Measurements from ENCODE around the gene GGCT.

DNA sequence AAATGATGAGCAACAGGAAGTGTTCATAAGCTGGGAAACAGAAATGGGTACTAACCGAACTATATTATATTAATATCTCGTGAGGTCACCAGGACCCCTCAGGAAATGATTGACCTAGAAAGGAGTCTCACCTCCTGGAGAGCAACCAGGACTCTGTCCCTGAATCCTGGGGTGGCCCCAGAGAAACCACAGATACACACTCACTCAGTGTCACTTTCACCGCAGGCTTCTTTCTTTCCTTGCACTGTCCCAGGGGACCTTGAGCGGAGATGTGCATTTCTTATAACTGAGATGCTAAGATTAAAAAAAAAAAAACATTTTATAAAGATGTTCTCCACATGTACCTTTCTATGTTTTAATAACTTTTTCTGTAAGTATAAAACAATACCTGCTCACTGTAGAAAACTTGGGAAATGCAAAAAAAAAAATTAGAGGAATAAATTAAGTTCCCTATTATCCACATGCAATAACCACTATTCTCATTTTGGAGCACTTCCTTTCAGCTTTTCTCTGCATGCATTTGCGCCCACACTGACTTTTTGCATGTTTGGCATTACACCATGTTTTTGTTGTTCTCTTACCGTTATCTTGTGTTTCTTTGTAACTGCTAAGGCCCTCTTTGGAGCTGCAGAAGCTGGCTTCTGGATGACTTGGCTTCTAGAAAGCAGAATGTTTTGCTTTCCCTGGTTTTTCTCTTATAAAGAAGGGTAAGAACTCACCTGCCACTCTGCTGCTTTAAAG is 41.1 kb downstream of the GGCT start:
- TF ChIP-seq, protein P1, sequence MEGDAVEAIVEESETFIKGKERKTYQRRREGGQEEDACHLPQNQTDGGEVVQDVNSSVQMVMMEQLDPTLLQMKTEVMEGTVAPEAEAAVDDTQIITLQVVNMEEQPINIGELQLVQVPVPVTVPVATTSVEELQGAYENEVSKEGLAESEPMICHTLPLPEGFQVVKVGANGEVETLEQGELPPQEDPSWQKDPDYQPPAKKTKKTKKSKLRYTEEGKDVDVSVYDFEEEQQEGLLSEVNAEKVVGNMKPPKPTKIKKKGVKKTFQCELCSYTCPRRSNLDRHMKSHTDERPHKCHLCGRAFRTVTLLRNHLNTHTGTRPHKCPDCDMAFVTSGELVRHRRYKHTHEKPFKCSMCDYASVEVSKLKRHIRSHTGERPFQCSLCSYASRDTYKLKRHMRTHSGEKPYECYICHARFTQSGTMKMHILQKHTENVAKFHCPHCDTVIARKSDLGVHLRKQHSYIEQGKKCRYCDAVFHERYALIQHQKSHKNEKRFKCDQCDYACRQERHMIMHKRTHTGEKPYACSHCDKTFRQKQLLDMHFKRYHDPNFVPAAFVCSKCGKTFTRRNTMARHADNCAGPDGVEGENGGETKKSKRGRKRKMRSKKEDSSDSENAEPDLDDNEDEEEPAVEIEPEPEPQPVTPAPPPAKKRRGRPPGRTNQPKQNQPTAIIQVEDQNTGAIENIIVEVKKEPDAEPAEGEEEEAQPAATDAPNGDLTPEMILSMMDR (IDR thresholded peaks at IDR 0.05; ENCODE audit: low read depth, low read length), result no peak
- TF ChIP-seq, protein P2, sequence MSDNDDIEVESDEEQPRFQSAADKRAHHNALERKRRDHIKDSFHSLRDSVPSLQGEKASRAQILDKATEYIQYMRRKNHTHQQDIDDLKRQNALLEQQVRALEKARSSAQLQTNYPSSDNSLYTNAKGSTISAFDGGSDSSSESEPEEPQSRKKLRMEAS (IDR thresholded peaks at IDR 0.05; ENCODE audit: low read depth, low read length), result no peak
- TF ChIP-seq MYC (IDR thresholded peaks at IDR 0.05; ENCODE audit: low read depth, low read length), result no peak
